HT-29 (cell line): ENCODE data around the gene MLXIPL. TPM values are rescaled to one million over a fixed set of nuclear protein-coding genes. Genes with fewer than 3 reads are reported as not detected.
"Not testable (repeated sequence)": the region's sequence is repeated elsewhere in the genome, so short reads cannot be mapped to it uniquely, and the experiment has no call there.

Experiments
- DNase-seq: peaks from one replicate; pipeline ENCODE4 v3.0.0-alpha.2; 2015; ENCODE audit warnings: low spot score
- total RNA-seq: library from RNA; depleted of rRNA; stranded (reverse); fragments of >200 nt; shearing (Covaris generic); gene quantifications from 2 replicates; pipeline ENCODE4 v1.2.3, GENCODE V29; 2014

Gene MLXIPL
- total RNA-seq, 1 experiment from 2014 or later: 0.53 TPM

GRCh38 chr7:73582664-73583202 lies 41.6 kb downstream of the MLXIPL start:
- no peak for DNase-seq

- DNase-seq: not testable (repeated sequence)
These were observed 43.3 kb downstream of the MLXIPL start for GRCh38 chr7:73581006-73581405.

- peak; percentile 100 for DNase-seq
These were observed 45.8 kb downstream of the MLXIPL start, which contains the start of gene TBL2 for GRCh38 chr7:73578342-73579128. Gene TBL2 (minus strand): TSS chr7:73578579. CDS start chr7:73578549, 30 bp downstream.

GRCh38 chr7:73577627-73578341 lies 46.5 kb downstream of the MLXIPL start:
- DNase-seq: peak; percentile 51

GRCh38 chr7:73573791-73574190 lies 50.5 kb downstream of the MLXIPL start:
- no peak for DNase-seq

- DNase-seq: no peak
These were observed 51.0 kb downstream of the MLXIPL start for GRCh38 chr7:73573276-73573675.

GRCh38 chr7:73572767-73573186 lies 51.5 kb downstream of the MLXIPL start:
- DNase-seq: no peak

GRCh38 chr7:73570977-73571376 lies 53.3 kb downstream of the MLXIPL start:
- DNase-seq: no peak

GRCh38 chr7:73570521-73570920 lies 53.8 kb downstream of the MLXIPL start:
- no peak for DNase-seq

GRCh38 chr7:73569042-73569608 lies 55.2 kb downstream of the MLXIPL start:
- DNase-seq: no peak

GRCh38 chr7:73567846-73568685 lies 56.3 kb downstream of the MLXIPL start:
- no peak for DNase-seq

- DNase-seq: no peak
These were observed 57.2 kb downstream of the MLXIPL start for GRCh38 chr7:73567140-73567539.

- not testable (repeated sequence) for DNase-seq
These were observed 57.9 kb downstream of the MLXIPL start for GRCh38 chr7:73566431-73566830.

GRCh38 chr7:73565675-73566340 lies 58.5 kb downstream of the MLXIPL start:
- no peak for DNase-seq

- DNase-seq: peak; percentile 27
These were observed 64.0 kb downstream of the MLXIPL start for GRCh38 chr7:73560109-73560835.

- peak; percentile 89 for DNase-seq
These were observed 66.7 kb downstream of the MLXIPL start, which contains the start of gene BCL7B for GRCh38 chr7:73557397-73558257. Gene BCL7B (minus strand): TSS chr7:73557690. CDS start chr7:73557578, 112 bp downstream.

- DNase-seq: peak; percentile 97
These were observed 67.3 kb downstream of the MLXIPL start for GRCh38 chr7:73557108-73557396.

- peak; percentile 40 for DNase-seq
These were observed 67.9 kb downstream of the MLXIPL start for GRCh38 chr7:73556208-73557107.
